Testis (tissue), 3 donors: Measurements from ENCODE around the gene BMP6. TPM values are rescaled to one million over a fixed set of nuclear protein-coding genes. Genes with fewer than 3 reads are reported as not detected.

ENCODE experiments used
- DNase-seq: peaks from one replicate; pipeline ENCODE4 v3.0.0-alpha.2; 2019
- H3K27ac ChIP-seq, 2 donors: fragments of 200-600 bp; sonication (generic); one replicate each; pipeline ENCODE4 v1.5.1; 2019
- H3K27me3 ChIP-seq: fragments of 200-600 bp; sonication (generic); one replicate; pipeline ENCODE4 v1.5.1; 2019
- H3K36me3 ChIP-seq: fragments of 200-600 bp; sonication (generic); one replicate; pipeline ENCODE4 v1.5.1; 2017; ENCODE audit warnings: low read depth; ENCODE audit errors: missing control alignments
- H3K4me1 ChIP-seq: fragments of 200-600 bp; sonication (generic); one replicate; pipeline ENCODE4 v1.5.1; 2019
- H3K4me3 ChIP-seq, 2 donors: fragments of 200-600 bp; sonication (generic); one replicate each; pipeline ENCODE4 v1.5.1; 2017 to 2019
- H3K9me3 ChIP-seq: fragments of 200-600 bp; sonication (generic); one replicate; pipeline ENCODE4 v1.5.1; 2017
- POLR2A ChIP-seq: fragments of 450-650 bp; IDR thresholded peaks from one replicate; pipeline ENCODE4 v1.6.1; 2017; ENCODE audit warnings: antibody characterized with exemption, mild to moderate bottlenecking, moderate library complexity
- WGBS, 2 donors: methylation state at CpG; one replicate each; pipeline ENCODE4 v1.1.5; 2018; 5-methylcytosine and 5-hydroxymethylcytosine counted together
- intact Hi-C: fragments of 100-400 bp; cut with DNase I; formaldehyde crosslinking; loops from one replicate; pipeline ENCODE4 v1.15.1; 2023; ENCODE audit warnings: low total_unique reads
- polyA plus RNA-seq: library from polyadenylated mRNA; stranded (reverse); fragments of 350-450 nt; fragmentation: Illumina TruSeq; extraction: RNeasy Lipid Tissue Mini Kit (QIAGEN cat#74804); gene quantifications from one replicate; pipeline ENCODE4 v1.2.3, GENCODE V29; 2014; ENCODE audit warnings: low read depth, low replicate concordance; ENCODE audit not compliant: insufficient read depth
- total RNA-seq, 2 donors: library from RNA; depleted of rRNA; stranded (reverse); fragments of >200 nt; gene quantifications; one replicate each; pipeline ENCODE4 v1.2.3, GENCODE V29; 2016
- TF ChIP-seq, protein P1 (sequence below), 3 experiments: fragments of 450-650 bp in 2 of 3; fragments of 200-600 bp in 1 of 3; sonication (generic) in 1 of 3; IDR thresholded peaks; one replicate each; pipeline ENCODE4 v1.5.1; 2016 to 2019; ENCODE audit warnings: antibody characterized with exemption in 3 of 3, mild to moderate bottlenecking in 2 of 3, moderate library complexity in 1 of 3

BMP6 gene
- total and polyA plus RNA-seq, 3 donors from 2014 or later = 6.2 to 13.6 (median 11.4) TPM

DNA sequence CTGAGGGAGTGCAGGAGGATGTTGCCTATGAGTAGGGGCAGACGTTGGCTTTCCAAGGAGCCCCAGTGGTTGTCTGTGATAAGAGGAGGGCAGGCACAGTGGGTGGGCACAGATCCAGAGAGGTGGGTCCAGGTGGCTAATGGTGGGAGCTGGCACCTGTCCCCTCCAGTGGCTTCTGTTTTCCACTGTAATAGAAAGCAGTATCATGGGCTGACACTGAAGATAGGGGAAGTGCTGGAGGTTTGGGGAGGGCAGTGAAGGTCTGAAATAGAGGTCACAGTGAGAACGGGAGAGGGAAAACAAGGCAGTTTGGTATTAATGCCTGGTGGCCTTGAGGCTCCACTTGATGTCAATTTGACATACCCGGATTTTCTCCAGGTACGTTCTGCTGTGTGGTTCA is 195.1 kb downstream of the BMP6 start:
- TF ChIP-seq, protein P1, sequence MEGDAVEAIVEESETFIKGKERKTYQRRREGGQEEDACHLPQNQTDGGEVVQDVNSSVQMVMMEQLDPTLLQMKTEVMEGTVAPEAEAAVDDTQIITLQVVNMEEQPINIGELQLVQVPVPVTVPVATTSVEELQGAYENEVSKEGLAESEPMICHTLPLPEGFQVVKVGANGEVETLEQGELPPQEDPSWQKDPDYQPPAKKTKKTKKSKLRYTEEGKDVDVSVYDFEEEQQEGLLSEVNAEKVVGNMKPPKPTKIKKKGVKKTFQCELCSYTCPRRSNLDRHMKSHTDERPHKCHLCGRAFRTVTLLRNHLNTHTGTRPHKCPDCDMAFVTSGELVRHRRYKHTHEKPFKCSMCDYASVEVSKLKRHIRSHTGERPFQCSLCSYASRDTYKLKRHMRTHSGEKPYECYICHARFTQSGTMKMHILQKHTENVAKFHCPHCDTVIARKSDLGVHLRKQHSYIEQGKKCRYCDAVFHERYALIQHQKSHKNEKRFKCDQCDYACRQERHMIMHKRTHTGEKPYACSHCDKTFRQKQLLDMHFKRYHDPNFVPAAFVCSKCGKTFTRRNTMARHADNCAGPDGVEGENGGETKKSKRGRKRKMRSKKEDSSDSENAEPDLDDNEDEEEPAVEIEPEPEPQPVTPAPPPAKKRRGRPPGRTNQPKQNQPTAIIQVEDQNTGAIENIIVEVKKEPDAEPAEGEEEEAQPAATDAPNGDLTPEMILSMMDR (IDR thresholded peaks at IDR 0.05) = no peak
- no peak for TF ChIP-seq POLR2A
- Histone ChIP-seq H3K4me3 (no peak overlapping the region), H3K27me3 (no peaks in the 10 kb centered on the region), H3K27ac (no peak overlapping the region), H3K4me1 (peaks cover 3% of the 10 kb centered on the region), H3K9me3 (no peaks in the 10 kb centered on the region), H3K36me3 (no peaks in the 10 kb centered on the region)
- intact Hi-C loops = no loop called here
- DNase-seq = no peak
- 48 to 79% methylated on average over 4 of the region's 4 CpGs for WGBS, 2 donors

DNA sequence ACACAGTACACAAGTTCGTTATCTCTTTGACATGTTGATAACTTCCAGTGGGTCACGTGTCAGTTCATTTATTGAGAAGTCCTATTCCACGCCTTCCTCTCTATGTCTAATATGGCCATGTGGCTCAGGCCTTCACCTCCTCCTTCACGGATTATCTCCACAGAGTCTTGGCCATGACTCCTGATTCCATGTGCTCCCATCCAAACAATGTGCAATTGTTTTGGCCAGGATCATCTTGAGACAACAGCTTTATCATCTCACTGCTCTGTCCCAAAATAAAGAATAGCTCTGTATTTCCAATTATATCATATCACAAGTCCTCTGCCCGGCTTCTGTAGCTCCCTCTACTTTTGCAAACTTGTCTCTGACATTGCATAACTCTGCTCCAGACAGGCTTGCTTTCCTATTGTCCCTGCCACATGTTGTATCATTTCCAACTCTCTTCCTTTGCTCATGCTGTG is 195.8 kb downstream of the BMP6 start:
- peak; percentile 70 for DNase-seq
- no peaks in the 10 kb centered on the region for H3K9me3 ChIP-seq
- peaks cover 3% of the 10 kb centered on the region for H3K4me1 ChIP-seq
- TF ChIP-seq POLR2A = no peak
- TF ChIP-seq, protein P1 (IDR thresholded peaks at IDR 0.05) = no peak
- H3K27me3 ChIP-seq = no peaks in the 10 kb centered on the region
- no peak overlapping the region for H3K4me3 ChIP-seq
- no peaks in the 10 kb centered on the region for H3K36me3 ChIP-seq
- 51 to 66% methylated on average over 5 of the region's 5 CpGs for WGBS, 2 donors
- H3K27ac ChIP-seq = no peak overlapping the region
- intact Hi-C loops = no loop called here

DNA sequence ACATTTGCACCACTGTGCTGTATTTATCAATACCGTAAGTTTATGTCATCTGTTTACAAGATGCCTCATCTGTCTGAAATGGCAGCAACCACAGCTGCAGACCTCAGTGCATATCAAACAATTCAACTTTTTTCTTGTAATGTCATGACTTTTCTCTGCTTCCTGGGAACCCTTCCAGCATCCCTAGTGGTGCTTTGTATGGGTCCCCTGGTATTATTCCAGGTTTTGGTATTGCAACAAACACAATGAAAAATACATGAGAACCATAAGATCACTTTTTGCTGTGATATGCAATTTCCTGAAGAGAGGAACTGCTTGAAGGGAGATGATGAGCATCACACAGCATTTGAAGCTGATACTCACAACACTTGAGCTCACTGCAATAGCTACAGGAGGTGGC is 196.7 kb downstream of the BMP6 start:
- Histone ChIP-seq H3K27ac (no peak overlapping the region), H3K9me3 (no peaks in the 10 kb centered on the region), H3K4me1 (peaks cover 3% of the 10 kb centered on the region), H3K36me3 (no peaks in the 10 kb centered on the region), H3K27me3 (no peaks in the 10 kb centered on the region), H3K4me3 (no peak overlapping the region)
- TF ChIP-seq, protein P1 (IDR thresholded peaks at IDR 0.05) = no peak
- TF ChIP-seq POLR2A = no peak
- intact Hi-C loops = no loop called here
- DNase-seq = no peak
- WGBS, 2 donors = 71 to 80% methylated on average over 1 of the region's 1 CpG

DNA sequence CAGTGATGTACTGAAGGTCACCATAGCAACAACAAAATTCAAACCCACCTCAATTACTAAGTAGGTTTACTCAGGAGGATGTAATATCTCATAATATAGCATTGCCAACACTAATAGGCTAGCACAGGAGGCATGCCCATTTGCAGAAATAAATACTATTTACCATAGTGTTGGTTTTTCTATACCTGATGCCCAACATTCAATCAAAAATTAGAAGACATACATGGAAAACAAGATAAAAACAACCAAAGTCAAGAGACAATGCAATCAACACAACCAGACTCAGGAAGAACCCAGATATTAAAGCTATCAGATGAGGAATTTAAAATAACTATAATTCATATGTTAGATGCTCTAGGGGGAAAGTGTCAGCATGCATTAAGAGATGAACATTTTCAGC is 199.0 kb downstream of the BMP6 start:
- H3K27me3 ChIP-seq = no peaks in the 10 kb centered on the region
- H3K4me1 ChIP-seq = peaks cover 3% of the 10 kb centered on the region
- no peak for DNase-seq
- intact Hi-C loops = no loop called here
- no peak overlapping the region for H3K4me3 ChIP-seq
- no peak for TF ChIP-seq POLR2A
- TF ChIP-seq, protein P1 (IDR thresholded peaks at IDR 0.05) = no peak
- no peaks in the 10 kb centered on the region for H3K9me3 ChIP-seq
- H3K36me3 ChIP-seq = no peaks in the 10 kb centered on the region
- H3K27ac ChIP-seq = no peak overlapping the region

Other genes starting within 250 kb of the BMP6 start
- 1 to 10 TPM; 3.6 to 4.1 TPM for gene DSP, start 184.4 kb upstream of the BMP6 start, total RNA-seq
- 4.5 TPM for gene DSP, start 184.4 kb upstream of the BMP6 start, polyA plus RNA-seq
- 10 to 100 TPM in 1 of 2 donors, 1 to 10 TPM in 1; 8.5 to 10.7 TPM for gene SNRNP48, start 135.9 kb upstream of the BMP6 start, total RNA-seq
- gene SNRNP48, start 135.9 kb upstream of the BMP6 start, polyA plus RNA-seq = 5.6 TPM
- gene TXNDC5, start 184.7 kb downstream of the BMP6 start, total RNA-seq = 10 to 100 TPM; 56.5 to 98.7 TPM
- 67.0 TPM for gene TXNDC5, start 184.7 kb downstream of the BMP6 start, polyA plus RNA-seq